ENCODE measurements around the gene BCAS1.

BCAS1 gene

GRCh38 chr20:54103067-54103761 is 32.8 kb upstream of the BCAS1 start:
- peak; percentile 66 for DNase-seq

GRCh38 chr20:54102543-54102942 is 32.1 kb upstream of the BCAS1 start:
- no peak for DNase-seq

- DNase-seq, result no peak
These were observed 30.2 kb upstream of the BCAS1 start for GRCh38 chr20:54100563-54100962.

- DNase-seq, result no peak
These were observed 29.5 kb upstream of the BCAS1 start for GRCh38 chr20:54099894-54100293.

- no peak for DNase-seq
These were observed 27.7 kb upstream of the BCAS1 start for GRCh38 chr20:54098047-54098446.

GRCh38 chr20:54097236-54097529 is 26.8 kb upstream of the BCAS1 start:
- DNase-seq, result no peak

GRCh38 chr20:54095824-54096223 is 25.4 kb upstream of the BCAS1 start:
- DNase-seq, result no peak

- no peak for DNase-seq
These were observed 23.8 kb upstream of the BCAS1 start for GRCh38 chr20:54094268-54094580.

- DNase-seq, result no peak
These were observed 23.3 kb upstream of the BCAS1 start for GRCh38 chr20:54093423-54094267.

- DNase-seq, result no peak
These were observed 21.6 kb upstream of the BCAS1 start for GRCh38 chr20:54092021-54092420.

GRCh38 chr20:54091120-54091480 is 20.7 kb upstream of the BCAS1 start:
- DNase-seq, result no peak

GRCh38 chr20:54090230-54091119 is 20.1 kb upstream of the BCAS1 start:
- no peak for DNase-seq

GRCh38 chr20:54088430-54088829 is 18.0 kb upstream of the BCAS1 start:
- no peak for DNase-seq

GRCh38 chr20:54086507-54087039 is 16.2 kb upstream of the BCAS1 start:
- no peak for DNase-seq

- no peak for DNase-seq
These were observed 15.5 kb upstream of the BCAS1 start for GRCh38 chr20:54085910-54086309.

- no peak for DNase-seq
These were observed 15.0 kb upstream of the BCAS1 start for GRCh38 chr20:54085425-54085824.

- DNase-seq, result no peak
These were observed 14.5 kb upstream of the BCAS1 start for GRCh38 chr20:54084727-54085388.

- no peak for DNase-seq
These were observed 13.8 kb upstream of the BCAS1 start for GRCh38 chr20:54084193-54084592.

- no peak for DNase-seq
These were observed 13.1 kb upstream of the BCAS1 start for GRCh38 chr20:54083459-54083858.

GRCh38 chr20:54082100-54082499 is 11.7 kb upstream of the BCAS1 start:
- DNase-seq, result no peak

- peak; percentile 74 for DNase-seq
These were observed 9.3 kb upstream of the BCAS1 start for GRCh38 chr20:54079652-54080051.

GRCh38 chr20:54078296-54078984 is 8.0 kb upstream of the BCAS1 start:
- DNase-seq, result peak; percentile 43
